ENCODE data around the gene PHLDA3.

Gene PHLDA3

GRCh38 chr1:201460814-201461644 is 8.0 kb downstream of the PHLDA3 start:
- no peak for DNase-seq

- no peak for DNase-seq
Observed at GRCh38 chr1:201459775-201460174, 9.2 kb downstream of the PHLDA3 start.

GRCh38 chr1:201459052-201459451 is 9.9 kb downstream of the PHLDA3 start:
- no peak for DNase-seq

GRCh38 chr1:201457508-201457960 is 11.5 kb downstream of the PHLDA3 start:
- no peak for DNase-seq

- peak; percentile 35 for DNase-seq
Observed at GRCh38 chr1:201456499-201457309, 12.3 kb downstream of the PHLDA3 start.

GRCh38 chr1:201455098-201455497 is 13.9 kb downstream of the PHLDA3 start:
- no peak for DNase-seq

- no peak for DNase-seq
Observed at GRCh38 chr1:201454608-201455007, 14.4 kb downstream of the PHLDA3 start.

GRCh38 chr1:201452866-201453265 is 16.1 kb downstream of the PHLDA3 start:
- DNase-seq = no peak

GRCh38 chr1:201450721-201451291 is 18.2 kb downstream of the PHLDA3 start:
- no peak for DNase-seq

- DNase-seq = no peak
Observed at GRCh38 chr1:201448990-201449389, 20.0 kb downstream of the PHLDA3 start.

- DNase-seq = no peak
Observed at GRCh38 chr1:201447903-201448871, 20.8 kb downstream of the PHLDA3 start.

GRCh38 chr1:201445310-201445709 is 23.7 kb downstream of the PHLDA3 start:
- no peak for DNase-seq

GRCh38 chr1:201444792-201445191 is 24.2 kb downstream of the PHLDA3 start:
- DNase-seq = no peak

- no peak for DNase-seq
Observed at GRCh38 chr1:201443747-201444146, 25.2 kb downstream of the PHLDA3 start.

- DNase-seq = no peak
Observed at GRCh38 chr1:201436969-201437368, 32.0 kb downstream of the PHLDA3 start.

GRCh38 chr1:201436393-201436792 is 32.6 kb downstream of the PHLDA3 start:
- DNase-seq = no peak

GRCh38 chr1:201434266-201434665 is 34.7 kb downstream of the PHLDA3 start:
- no peak for DNase-seq

- DNase-seq = no peak
Observed at GRCh38 chr1:201433609-201434008, 35.4 kb downstream of the PHLDA3 start.

GRCh38 chr1:201430776-201431175 is 38.2 kb downstream of the PHLDA3 start:
- no peak for DNase-seq

GRCh38 chr1:201429736-201430501 is 39.1 kb downstream of the PHLDA3 start:
- no peak for DNase-seq

GRCh38 chr1:201427963-201428362 is 41.0 kb downstream of the PHLDA3 start:
- no peak for DNase-seq
